Tongue (tissue), 2 donors: ENCODE measurements around the gene EXOC3. TPM values are rescaled to one million over a fixed set of nuclear protein-coding genes. Genes with fewer than 3 reads are reported as not detected.
"Not testable (repeated sequence)": the region's sequence is repeated elsewhere in the genome, so short reads cannot be mapped to it uniquely, and the experiment has no call there.

ENCODE experiments used
- DNase-seq: peaks from one replicate; pipeline ENCODE4 v3.0.0-alpha.2; 2015
- total RNA-seq: library from RNA; depleted of rRNA; stranded (reverse); fragments of >200 nt; gene quantifications from one replicate; pipeline ENCODE4 v1.2.3, GENCODE V29; 2014

Gene EXOC3
- total RNA-seq, 1 donor from 2014 or later = 48.7 TPM

- no peak for DNase-seq
Measured at GRCh38 chr5:504326-505154, 61.6 kb downstream of the EXOC3 start.

- no peak for DNase-seq
Measured at GRCh38 chr5:505951-506525, 63.1 kb downstream of the EXOC3 start.

GRCh38 chr5:507986-508575 is 65.1 kb downstream of the EXOC3 start:
- DNase-seq = not testable (repeated sequence)

GRCh38 chr5:509611-510185 is 66.7 kb downstream of the EXOC3 start:
- DNase-seq = no peak

GRCh38 chr5:510521-510920 is 67.5 kb downstream of the EXOC3 start:
- DNase-seq = no peak

GRCh38 chr5:511476-511875 is 68.5 kb downstream of the EXOC3 start:
- no peak for DNase-seq

- DNase-seq = no peak
Measured at GRCh38 chr5:513216-514100, 70.5 kb downstream of the EXOC3 start.

- DNase-seq = no peak
Measured at GRCh38 chr5:514101-514485, 71.1 kb downstream of the EXOC3 start.

- no peak for DNase-seq
Measured at GRCh38 chr5:514673-515072, 71.7 kb downstream of the EXOC3 start.

GRCh38 chr5:515273-515836 is 72.4 kb downstream of the EXOC3 start:
- DNase-seq = no peak

- DNase-seq = no peak
Measured at GRCh38 chr5:516338-516925, 73.5 kb downstream of the EXOC3 start.

Other genes with a start within 250 kb of the EXOC3 start
- 6.3 TPM for gene CCDC127, start 225.0 kb upstream of the EXOC3 start, total RNA-seq
- gene SDHA, start 224.9 kb upstream of the EXOC3 start, total RNA-seq = 201 TPM
- 48.3 TPM for gene PDCD6, start 171.5 kb upstream of the EXOC3 start, total RNA-seq
- gene AHRR, start 121.5 kb upstream of the EXOC3 start, total RNA-seq = 8.2 TPM
- gene SLC9A3, start 81.3 kb downstream of the EXOC3 start, total RNA-seq = 4.3 TPM
- 7.7 TPM for gene CEP72, start 169.2 kb downstream of the EXOC3 start, total RNA-seq